Smooth muscle cell (in vitro differentiated cells): ENCODE data around the gene F13A1. TPM values are rescaled to one million over a fixed set of nuclear protein-coding genes. Genes with fewer than 3 reads are reported as not detected.

Experiments
- DNase-seq: peaks from one replicate; lab custom pipeline; 2025; ENCODE audit not compliant: unreplicated experiment; lab: John Stamatoyannopoulos, UW
- H2AFZ ChIP-seq: fragments of 200-600 bp; sonication (generic); 2 replicates; pipeline ENCODE4 v1.6.0; 2016; ENCODE audit warnings: antibody characterized with exemption, low read depth, mild to moderate bottlenecking
- H3F3A ChIP-seq: fragments of 200-600 bp; sonication (generic); 2 replicates; pipeline ENCODE4 v1.6.0; 2017; ENCODE audit warnings: antibody characterized with exemption, low read depth
- H3K27ac ChIP-seq: fragments of 200-600 bp; sonication (generic); 2 replicates; pipeline ENCODE4 v1.5.1; 2016; ENCODE audit warnings: low read depth, mild to moderate bottlenecking
- H3K27me3 ChIP-seq: fragments of 200-600 bp; sonication (generic); 2 replicates; pipeline ENCODE4 v1.6.1; 2016; ENCODE audit warnings: low read depth, mild to moderate bottlenecking
- H3K36me3 ChIP-seq: fragments of 200-600 bp; sonication (generic); 2 replicates; pipeline ENCODE4 v1.5.1; 2016; ENCODE audit warnings: low read depth
- H3K4me1 ChIP-seq: fragments of 200-600 bp; sonication (generic); 2 replicates; pipeline ENCODE4 v1.5.1; 2016; ENCODE audit warnings: low read depth
- H3K4me2 ChIP-seq: fragments of 200-600 bp; sonication (generic); 2 replicates; pipeline ENCODE4 v1.6.0; 2016; ENCODE audit warnings: mild to moderate bottlenecking
- H3K4me3 ChIP-seq: fragments of 200-600 bp; sonication (generic); 2 replicates; pipeline ENCODE4 v1.5.1; 2016; ENCODE audit warnings: mild to moderate bottlenecking
- H3K79me2 ChIP-seq: fragments of 200-600 bp; sonication (generic); 2 replicates; pipeline ENCODE4 v1.6.0; 2016; ENCODE audit warnings: low read depth, mild to moderate bottlenecking
- H3K9ac ChIP-seq: fragments of 200-600 bp; sonication (generic); 2 replicates; pipeline ENCODE4 v1.6.0; 2016; ENCODE audit warnings: low read depth
- H3K9me3 ChIP-seq: fragments of 200-600 bp; sonication (generic); replicated peaks from 2 replicates; pipeline ENCODE4 v1.5.1; 2016; ENCODE audit warnings: low read depth
- H4K20me1 ChIP-seq: fragments of 200-600 bp; sonication (generic); 2 replicates; pipeline ENCODE4 v1.6.0; 2016; ENCODE audit warnings: low read depth
- WGBS: methylation state at CpG from one replicate; pipeline ENCODE4 v1.1.7; 2016; ENCODE audit warnings: low lambda C conversion rate; 5-methylcytosine and 5-hydroxymethylcytosine counted together
- polyA plus RNA-seq: library from polyadenylated mRNA; unstranded; fragments of >200 nt; fragmentation: Nextera tagmentation; extraction: Ambion mirVana; gene quantifications from 2 replicates; pipeline ENCODE4 v1.2.1, GENCODE V29; 2016
- total RNA-seq: library from RNA; depleted of rRNA; stranded (reverse); fragments of >200 nt; gene quantifications from 2 replicates; pipeline ENCODE4 v1.2.3, GENCODE V29; 2014
- TF ChIP-seq, protein P1 (sequence below): fragments of 200-600 bp; sonication (generic); IDR thresholded peaks from 2 replicates; pipeline ENCODE4 v1.5.1; 2017; ENCODE audit warnings: borderline replicate concordance, mild to moderate bottlenecking, antibody characterized with exemption; ENCODE audit not compliant: insufficient read depth, poor library complexity, severe bottlenecking

F13A1 gene
- total and polyA plus RNA-seq, 2 experiments from 2014 or later, result 0.22 TPM; not detected in 1

DNA sequence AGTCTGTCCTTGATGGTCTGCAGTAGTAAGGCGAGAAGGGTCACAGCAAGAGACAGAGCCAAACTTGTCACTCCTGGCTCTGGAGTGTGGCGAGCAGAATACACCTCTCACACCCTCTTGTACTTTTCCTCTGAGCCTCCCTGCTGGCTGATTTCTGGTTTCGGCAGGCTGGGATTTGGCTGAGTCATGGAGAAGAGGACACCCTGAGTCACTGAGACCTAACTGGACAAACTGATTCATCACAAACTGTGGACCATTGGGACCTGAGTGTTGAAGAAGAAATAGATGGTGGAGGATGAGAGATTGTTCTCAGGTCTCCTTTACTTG is 101.7 kb downstream of the F13A1 start:
- Histone ChIP-seq H3K27me3 (no peaks in the 10 kb centered on the region), H3K79me2 (no peaks in the 10 kb centered on the region), H3K4me3 (no peak overlapping the region), H3K4me2 (no peak overlapping the region), H3K4me1 (no peaks in the 10 kb centered on the region), H3K36me3 (no peaks in the 10 kb centered on the region), H3K9me3 (no peaks in the 10 kb centered on the region), H3F3A (no peaks in the 10 kb centered on the region), H2AFZ (no peak overlapping the region), H3K27ac (no peak overlapping the region), H3K9ac (no peak overlapping the region), H4K20me1 (no peaks in the 10 kb centered on the region)
- TF ChIP-seq, protein P1, sequence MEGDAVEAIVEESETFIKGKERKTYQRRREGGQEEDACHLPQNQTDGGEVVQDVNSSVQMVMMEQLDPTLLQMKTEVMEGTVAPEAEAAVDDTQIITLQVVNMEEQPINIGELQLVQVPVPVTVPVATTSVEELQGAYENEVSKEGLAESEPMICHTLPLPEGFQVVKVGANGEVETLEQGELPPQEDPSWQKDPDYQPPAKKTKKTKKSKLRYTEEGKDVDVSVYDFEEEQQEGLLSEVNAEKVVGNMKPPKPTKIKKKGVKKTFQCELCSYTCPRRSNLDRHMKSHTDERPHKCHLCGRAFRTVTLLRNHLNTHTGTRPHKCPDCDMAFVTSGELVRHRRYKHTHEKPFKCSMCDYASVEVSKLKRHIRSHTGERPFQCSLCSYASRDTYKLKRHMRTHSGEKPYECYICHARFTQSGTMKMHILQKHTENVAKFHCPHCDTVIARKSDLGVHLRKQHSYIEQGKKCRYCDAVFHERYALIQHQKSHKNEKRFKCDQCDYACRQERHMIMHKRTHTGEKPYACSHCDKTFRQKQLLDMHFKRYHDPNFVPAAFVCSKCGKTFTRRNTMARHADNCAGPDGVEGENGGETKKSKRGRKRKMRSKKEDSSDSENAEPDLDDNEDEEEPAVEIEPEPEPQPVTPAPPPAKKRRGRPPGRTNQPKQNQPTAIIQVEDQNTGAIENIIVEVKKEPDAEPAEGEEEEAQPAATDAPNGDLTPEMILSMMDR, result no peak
- no peak for DNase-seq
- WGBS, result 73% methylated on average over 3 of the region's 3 CpGs

DNA sequence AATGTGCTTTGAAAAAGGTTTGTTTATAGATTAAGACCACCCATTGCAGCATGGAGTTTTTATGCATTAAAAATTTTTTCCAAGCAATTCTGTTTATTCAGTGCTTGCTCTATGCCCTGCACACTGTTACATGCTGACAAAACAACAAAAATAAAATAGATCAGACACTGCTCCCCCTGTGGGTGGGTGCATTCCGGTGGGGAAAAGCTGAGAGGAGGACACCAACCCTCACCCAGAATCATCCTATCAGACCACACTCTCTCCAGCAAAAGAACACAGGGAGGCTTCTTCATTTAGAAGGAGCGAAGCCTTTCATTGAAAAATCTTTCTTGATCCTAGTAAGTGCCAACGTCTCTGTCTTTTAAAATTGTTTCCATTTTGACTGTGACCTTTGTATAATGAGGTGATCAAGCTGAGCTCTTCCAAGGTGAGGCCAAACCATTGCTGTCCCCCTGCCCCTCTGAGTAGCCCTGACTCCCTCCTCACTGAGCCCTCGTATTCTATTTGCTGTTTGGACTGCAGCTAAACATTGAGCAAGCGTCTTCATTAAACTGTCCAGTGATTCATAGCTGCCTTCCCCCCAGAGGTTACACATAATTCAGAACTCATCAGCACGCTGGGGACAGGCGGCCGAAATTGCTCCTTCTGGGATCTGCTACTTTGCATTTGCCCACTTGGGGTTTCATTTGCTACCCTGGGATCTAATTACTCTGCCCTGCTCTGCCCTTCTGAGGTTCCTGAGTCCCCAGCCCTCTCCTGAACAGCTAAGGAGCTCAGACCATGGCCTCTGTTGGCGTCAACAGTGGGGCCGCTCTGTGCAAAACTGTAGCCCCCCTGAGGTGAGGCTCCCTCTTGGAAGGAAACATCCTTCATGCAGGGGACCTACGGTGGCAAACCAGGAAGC is 102.4 kb downstream of the F13A1 start:
- H3K79me2 ChIP-seq, result no peaks in the 10 kb centered on the region
- 81% methylated on average over 11 of the region's 11 CpGs for WGBS
- H2AFZ ChIP-seq, result no peak overlapping the region
- H3K27ac ChIP-seq, result no peak overlapping the region
- no peaks in the 10 kb centered on the region for H4K20me1 ChIP-seq
- no peaks in the 10 kb centered on the region for H3K4me1 ChIP-seq
- no peaks in the 10 kb centered on the region for H3F3A ChIP-seq
- H3K36me3 ChIP-seq, result no peaks in the 10 kb centered on the region
- no peak overlapping the region for H3K4me2 ChIP-seq
- no peaks in the 10 kb centered on the region for H3K9me3 ChIP-seq
- TF ChIP-seq, protein P1, result no peak
- H3K27me3 ChIP-seq, result no peaks in the 10 kb centered on the region
- no peak overlapping the region for H3K4me3 ChIP-seq
- H3K9ac ChIP-seq, result no peak overlapping the region
- no peak for DNase-seq

DNA sequence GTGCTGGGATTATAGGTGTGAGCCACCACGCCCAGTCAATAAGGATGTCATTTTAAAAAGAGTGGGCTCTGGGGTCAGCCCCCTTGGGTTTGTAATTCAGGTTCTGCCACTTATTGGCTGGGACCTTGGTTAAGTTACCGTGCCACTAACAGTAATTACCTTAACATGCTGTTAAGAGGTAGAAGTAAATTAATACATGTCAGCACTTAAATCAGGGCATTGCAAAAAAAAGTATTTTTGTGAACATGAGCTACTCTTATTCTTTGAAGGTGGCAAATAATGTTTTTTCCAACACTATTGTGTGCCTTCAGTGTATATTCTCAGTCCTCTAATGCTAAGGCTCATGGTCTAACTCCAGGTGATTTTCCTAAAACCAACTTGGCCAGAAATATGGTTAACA is 109.5 kb downstream of the F13A1 start:
- Histone ChIP-seq H3K9ac (no peak overlapping the region), H3K9me3 (no peaks in the 10 kb centered on the region), H3K27ac (no peak overlapping the region), H3K27me3 (no peaks in the 10 kb centered on the region), H4K20me1 (no peaks in the 10 kb centered on the region), H3K79me2 (no peaks in the 10 kb centered on the region), H3K4me2 (no peak overlapping the region), H3K4me1 (no peaks in the 10 kb centered on the region), H3F3A (no peaks in the 10 kb centered on the region), H3K36me3 (no peaks in the 10 kb centered on the region), H3K4me3 (no peak overlapping the region), H2AFZ (no peak overlapping the region)
- DNase-seq, result no peak
- 82% methylated on average over 2 of the region's 2 CpGs for WGBS
- TF ChIP-seq, protein P1, result no peak

- no peak overlapping the region for H2AFZ ChIP-seq
- TF ChIP-seq, protein P1, result no peak
- H3K27me3 ChIP-seq, result no peaks in the 10 kb centered on the region
- no peak for DNase-seq
- no peak overlapping the region for H3K4me3 ChIP-seq
- no peaks in the 10 kb centered on the region for H3K36me3 ChIP-seq
- H3K9me3 ChIP-seq, result no peaks in the 10 kb centered on the region
- no peak overlapping the region for H3K9ac ChIP-seq
- no peaks in the 10 kb centered on the region for H3K79me2 ChIP-seq
- WGBS, result 70% methylated on average over 2 of the region's 2 CpGs
- H3K4me1 ChIP-seq, result no peaks in the 10 kb centered on the region
- no peaks in the 10 kb centered on the region for H3F3A ChIP-seq
- no peaks in the 10 kb centered on the region for H4K20me1 ChIP-seq
- no peak overlapping the region for H3K27ac ChIP-seq
- H3K4me2 ChIP-seq, result no peak overlapping the region
These were observed 117.6 kb downstream of the F13A1 start for GRCh38 chr6:6202886-6203285.
